DMS79 (cell line): Measurements from ENCODE around the gene EVPLL.
A peak's percentile ranks its signal among the peaks of the same experiment; 100 is the strongest.
"Not testable (repeated sequence)": the region's sequence is repeated elsewhere in the genome, so short reads cannot be mapped to it uniquely, and the experiment has no call there.

Experiments
- DNase-seq: peaks from one replicate; lab custom pipeline; 2025; lab: John Stamatoyannopoulos, UW

The EVPLL gene

DNA sequence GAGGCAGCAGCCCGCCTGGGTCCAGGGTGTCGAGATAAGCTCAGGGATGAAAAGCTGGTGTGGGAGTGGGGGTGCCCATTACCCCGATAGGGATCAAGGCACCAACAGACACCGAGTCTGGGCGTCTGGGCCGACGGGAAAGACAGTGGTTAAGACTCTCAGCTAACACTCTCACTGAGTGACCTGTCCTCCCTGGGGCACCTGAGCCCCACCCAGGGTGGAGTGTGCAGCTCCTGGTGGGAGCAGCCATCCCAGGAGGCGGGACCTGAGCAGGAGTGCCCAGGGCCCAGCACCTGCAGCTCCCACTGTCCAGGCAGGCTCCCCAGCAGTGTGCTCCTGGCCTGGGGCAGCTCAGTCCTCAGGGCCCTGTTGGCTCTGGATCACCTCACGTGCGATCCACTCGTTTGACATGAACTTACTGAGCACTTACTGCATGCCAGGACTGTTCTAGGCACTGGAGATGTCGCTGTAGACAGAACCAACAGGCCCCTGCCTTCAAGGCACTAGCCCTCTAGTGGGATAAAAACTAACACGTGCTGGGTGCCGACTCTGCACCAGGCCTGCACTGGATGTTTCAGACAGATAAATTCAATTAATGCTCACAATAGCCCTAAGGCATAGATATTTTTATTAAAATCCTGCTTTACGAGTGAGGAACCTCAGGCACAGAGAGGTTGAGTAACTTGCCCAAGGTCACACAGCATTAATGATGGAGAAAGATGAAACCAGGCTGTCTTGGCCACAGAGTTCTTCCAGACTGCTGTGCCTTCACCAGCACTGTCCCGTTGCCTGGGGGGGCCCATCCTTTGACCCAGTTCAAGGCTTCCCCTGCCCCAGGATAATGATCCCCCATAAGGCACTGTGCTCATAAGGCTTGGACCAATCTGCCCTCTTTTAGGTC, 1.9 kb downstream of the EVPLL start:
- no peak for DNase-seq

DNA sequence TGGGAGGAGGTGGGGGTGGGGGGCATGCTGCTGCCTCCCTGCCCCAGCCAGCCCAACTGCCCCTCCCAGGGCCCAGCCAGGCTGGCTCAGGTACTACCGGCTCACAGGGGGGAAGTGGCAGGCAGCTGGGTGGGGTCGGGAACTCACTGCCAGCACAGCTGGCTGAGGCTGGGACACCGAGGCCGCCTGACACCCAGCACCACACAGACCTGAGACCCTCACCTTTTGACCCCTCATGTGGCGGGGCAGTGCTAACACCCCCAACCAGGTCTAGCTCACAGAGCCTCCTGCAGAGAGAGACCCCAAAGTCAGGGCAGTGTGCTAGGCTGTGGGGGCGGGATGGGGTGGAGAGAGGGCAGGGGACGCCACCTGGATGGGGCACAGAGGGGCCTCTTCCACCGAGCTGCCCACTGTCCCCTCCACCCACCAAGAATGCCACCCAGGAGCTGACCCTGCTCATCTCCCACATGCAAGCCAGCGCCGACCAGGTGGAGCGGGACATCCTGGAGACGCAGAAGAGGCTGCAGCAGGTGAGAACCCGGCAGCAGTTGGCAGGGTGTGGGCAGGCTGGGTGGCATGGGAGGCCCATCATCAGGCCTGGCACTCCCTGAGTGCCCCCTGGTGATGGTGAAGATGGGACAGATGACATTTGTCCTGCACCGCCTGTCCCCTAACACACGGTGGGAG, 3.0 kb downstream of the EVPLL start:
- no peak for DNase-seq

DNA sequence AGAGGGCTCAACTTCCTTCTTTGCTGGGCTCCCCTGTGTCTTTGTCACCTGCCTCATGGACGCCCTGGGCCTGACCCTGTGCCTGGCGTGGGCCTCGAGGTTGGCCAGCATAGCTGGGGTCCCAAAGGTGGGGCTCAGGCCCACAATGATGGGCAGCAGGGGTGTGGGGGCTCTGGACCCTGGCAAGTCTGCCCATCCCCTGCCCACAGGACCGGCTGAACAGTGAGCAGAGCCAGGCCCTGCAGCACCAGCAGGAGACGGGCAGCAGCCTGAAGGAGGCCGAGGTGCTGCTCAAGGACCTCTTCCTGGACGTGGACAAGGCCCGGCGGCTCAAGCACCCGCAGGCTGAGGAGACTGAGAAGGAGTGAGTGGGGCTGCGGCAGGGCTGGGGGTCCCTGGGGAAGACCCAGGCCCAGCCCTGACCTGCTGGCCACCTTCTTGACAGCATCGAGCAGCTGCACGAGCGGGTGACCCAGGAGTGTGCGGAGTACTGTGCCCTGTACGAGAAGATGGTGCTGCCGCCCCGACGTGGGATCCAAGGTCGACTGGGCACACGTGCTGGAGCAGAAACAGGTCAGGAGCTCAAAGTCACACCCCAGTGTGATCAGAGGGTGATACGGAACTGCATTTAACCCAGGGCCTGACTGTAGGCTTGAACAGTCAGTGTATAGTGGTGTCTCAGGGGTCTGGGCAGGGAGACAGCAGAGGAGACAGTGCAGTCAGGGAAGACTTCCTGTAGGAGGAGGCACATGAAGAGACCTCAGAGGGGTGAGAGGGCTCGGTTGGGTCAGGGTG, 3.8 kb downstream of the EVPLL start:
- no peak for DNase-seq

DNA sequence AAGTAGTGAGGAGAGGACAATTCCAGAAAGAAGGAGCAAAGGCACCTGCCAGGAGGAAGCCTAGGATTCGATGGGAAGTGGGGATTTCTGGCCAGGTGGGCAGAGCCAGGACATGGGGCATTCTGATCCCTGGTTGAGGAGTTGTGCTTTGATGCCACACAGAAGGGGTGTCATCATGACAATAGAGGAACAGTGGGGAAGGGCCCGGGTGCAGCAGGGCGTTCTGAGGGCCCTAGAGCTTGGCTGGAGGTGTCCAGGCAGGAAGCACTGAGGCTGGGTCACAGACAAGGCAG, 4.3 kb downstream of the EVPLL start:
- no peak for DNase-seq

DNA sequence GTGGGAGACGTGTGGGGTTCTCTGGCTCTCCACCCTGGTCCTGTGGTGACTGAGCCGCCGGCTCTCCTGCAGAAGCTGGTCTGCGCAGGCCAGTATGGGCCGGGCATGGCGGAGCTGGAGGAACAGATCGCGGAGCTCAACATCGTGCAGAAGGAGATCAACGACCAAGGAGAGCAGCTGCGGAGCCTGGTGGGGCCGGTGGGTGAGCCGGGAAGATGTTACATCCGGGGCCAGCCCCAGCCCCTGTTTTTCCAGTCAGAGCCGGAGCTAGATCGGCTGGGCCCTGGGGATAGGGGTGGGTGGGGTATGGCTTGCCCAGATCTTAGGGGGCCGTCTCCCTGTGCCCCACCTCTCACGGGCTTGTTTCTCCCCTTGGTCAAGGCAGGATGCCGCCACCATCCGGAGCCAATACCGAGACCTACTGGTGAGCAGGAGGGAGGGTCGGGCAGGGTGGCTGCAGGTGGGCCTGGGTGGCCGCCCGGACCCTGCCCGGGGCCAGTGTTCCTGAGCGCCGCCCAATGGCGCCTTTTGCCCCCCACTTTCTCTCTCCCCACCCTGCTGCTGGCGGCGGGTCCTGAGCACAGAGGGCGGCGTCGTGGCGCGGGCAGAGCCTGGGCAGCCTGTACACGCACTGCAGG, 5.0 kb downstream of the EVPLL start:
- no peak for DNase-seq

DNA sequence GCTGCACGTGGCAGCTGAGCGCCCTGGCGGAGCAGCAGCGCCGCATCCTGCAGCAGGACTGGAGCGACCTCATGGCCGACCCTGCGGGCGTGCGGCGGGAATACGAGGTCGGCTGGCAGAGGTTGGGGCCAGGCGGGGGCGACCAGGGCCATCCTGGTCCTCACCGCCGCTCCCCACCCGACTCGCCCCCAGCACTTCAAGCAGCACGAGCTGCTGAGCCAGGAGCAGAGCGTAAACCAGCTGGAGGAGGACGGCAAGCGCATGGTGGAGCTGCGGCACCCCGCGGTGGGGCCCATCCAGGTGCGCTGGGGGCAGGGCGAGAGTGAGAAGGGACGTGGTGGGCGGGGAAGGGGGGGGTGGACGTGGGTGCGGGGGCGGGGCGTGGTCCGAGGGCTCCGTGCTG, 5.5 kb downstream of the EVPLL start:
- DNase-seq: not testable (repeated sequence)

DNA sequence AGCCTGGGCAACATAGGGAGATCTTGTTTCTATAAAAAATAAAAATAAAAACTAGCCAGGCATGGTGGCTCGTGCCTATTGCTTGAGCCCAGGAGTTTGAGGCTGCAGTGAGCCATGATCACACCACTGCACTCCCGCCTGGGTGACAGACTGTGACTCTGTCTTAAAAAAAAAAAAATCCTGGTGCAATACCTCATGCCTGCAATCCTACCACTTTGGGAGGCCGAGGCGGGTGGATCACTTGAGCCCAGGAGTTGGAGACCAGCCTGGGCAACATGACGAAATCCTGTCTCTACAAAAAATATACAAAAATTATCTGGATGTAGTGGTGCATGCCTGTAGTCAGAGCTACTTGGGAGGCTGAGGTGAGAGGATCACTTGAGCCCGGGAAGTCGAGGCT, 6.7 kb downstream of the EVPLL start:
- not testable (repeated sequence) for DNase-seq

DNA sequence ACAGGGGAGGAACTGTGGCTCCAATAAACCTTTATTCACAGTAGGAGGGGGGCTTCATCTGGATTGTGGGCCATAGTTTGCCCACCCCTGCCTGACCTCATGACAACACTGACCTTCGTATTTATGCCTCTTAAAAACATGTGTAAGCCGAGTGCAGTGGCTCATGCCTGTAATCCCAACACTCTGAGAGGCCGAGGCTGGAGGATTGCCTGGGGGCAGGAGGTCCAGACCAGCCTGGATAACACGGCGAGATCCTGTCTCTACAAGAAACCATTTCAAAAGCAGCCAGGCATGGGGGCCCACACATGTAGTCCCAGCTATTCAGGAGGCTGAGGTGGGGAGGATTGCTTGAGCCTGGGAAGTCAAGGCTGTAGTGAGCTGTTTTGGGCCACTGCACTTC, 10.0 kb downstream of the EVPLL start:
- DNase-seq: not testable (repeated sequence)

DNA sequence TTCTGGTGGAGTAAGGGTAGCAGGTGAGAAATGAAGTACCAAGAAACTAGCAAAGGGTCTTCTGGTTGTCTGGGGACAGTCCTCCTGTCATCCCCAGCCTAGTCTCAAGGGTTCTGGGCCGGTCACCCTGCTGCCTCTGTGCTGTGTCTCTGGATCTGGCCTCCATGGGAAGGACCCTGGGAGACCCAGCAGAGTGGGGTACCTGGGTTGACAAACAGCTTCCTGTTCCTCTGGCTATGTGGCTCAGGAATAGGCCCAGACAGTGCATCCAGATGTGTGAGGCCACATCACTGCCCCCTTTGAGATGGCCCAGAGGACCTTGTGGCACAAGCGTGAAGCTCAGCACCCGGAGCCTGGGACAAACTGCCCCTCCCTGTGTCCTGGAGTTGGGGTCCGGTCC, 10.7 kb downstream of the EVPLL start:
- not testable (repeated sequence) for DNase-seq

DNA sequence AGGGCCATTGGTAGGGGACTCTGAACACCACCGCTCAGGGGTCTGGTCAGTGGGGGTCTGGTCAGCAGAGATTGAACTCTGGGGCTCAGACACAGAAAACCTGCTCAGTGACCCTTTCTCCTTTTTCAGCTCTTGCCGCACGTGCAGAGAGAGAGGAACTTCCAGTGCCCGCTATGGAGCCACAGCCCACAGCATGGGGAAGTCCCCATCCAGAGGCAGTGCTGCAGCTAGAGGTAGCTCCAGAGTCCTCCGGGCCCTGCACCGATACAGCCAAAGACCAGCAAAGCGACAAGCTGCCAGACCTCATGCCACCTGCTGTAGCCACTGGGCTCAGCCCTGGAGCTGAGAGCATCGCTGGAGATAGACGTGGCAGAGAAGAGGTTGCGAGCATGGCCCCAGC, 11.2 kb downstream of the EVPLL start:
- DNase-seq: not testable (repeated sequence)

DNA sequence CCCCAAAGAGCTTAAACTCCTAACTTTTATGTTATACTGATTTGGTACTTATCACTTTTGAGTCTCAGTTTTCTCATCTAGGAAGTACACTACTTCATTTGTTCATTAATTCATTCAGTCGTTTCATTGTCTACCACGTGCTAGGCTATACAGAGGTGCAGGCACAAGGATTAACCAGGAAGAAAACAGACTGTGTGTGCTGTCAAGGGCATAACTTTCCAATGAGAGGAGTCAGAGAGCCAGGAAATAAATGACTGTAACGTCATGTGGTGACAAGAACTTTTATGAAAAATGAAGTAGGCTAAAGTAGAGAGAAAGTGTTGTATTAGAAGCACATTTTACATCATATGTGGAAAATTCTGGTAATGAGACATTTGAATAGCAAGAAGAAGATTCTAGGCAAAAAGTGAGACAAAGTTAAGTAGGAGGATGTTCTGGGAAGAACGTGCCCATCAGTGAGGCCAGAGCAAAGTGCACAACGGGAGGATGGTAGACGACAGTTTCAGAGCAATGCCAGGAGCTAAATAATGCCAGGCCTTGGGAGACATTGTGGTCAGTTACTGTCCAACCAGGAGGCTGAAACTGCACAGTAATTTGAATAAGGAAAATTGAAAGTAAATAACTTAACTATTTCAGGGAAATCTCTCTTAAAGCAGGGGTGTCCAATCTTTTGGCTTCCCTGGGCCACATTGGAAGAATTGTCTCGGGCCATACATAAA, 24.5 kb downstream of the EVPLL start:
- not testable (repeated sequence) for DNase-seq

DNA sequence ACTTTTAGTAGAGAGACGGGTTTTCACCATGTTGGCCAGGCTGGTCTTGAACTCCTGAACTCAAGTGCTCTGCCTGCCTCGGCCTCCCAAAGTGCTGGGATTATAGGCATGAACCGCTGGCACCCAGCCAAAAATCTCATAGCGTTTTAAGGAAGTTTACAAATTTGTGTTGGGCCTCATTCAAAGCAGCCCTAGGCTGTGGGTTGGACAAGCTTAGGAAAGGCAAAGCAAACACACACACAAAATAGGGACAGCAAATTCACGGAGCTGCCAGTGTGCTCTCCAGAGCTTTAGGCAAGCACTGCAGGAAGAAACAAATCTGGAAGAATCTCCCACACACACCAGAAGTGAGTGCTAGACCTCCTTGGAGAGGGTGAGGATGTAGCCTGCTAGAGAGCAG, 25.6 kb downstream of the EVPLL start:
- DNase-seq: not testable (repeated sequence)

DNA sequence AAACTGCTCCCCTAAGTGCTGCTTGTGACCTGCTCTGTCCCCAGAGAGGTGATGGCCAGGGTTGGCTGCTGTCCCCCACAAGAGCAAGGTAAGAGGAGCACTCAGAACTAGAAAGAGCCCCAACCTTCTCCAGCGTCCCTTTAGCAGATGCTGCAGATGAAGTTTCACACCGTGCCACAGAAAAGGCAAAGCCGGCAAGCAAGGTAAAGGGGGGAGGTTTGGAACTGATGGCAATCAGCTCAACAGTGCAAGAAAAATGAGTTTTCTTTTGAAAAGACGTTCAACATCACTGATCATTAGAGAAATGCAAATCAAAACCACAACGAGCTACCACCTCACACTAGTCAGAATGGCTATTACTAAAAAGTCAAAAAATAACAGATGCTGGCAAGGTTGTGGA, 26.0 kb downstream of the EVPLL start:
- DNase-seq: not testable (repeated sequence)

DNA sequence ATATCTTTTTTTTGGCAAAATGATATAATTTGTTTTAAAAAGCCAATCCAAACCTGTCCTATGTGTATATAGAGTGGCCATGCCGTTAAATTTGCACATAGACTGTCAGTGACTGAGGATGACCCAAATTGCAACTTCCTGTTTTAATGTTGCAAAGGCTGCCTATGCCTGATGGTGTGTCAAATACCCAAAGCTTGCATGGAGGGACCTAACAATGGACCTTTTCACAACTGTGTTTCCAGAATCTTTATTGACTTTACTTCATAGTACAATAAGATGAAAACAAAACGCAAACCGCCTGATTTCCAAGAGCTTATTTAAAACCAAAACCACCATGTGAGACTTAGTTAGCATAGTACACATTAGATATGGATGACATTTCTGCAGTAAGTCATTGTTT, 31.3 kb downstream of the EVPLL start:
- DNase-seq: not testable (repeated sequence)

DNA sequence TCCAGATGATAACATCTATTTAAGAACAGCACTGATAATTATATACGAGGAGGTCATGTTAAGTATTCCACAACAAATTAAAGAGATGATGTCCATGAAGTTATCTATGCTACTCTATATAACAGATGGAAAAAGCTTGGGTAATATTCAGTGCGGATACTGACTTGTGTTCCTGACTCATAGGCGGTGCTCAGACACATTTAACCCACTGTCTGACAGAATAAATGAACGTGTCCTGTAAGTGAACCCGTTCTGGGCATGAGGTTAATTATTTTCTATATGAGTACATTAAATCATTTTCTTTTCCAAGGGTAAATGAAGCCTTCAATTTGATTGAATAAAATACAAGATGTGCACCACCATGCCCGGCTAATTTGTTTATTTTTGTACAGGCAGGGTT, 31.7 kb downstream of the EVPLL start:
- not testable (repeated sequence) for DNase-seq

DNA sequence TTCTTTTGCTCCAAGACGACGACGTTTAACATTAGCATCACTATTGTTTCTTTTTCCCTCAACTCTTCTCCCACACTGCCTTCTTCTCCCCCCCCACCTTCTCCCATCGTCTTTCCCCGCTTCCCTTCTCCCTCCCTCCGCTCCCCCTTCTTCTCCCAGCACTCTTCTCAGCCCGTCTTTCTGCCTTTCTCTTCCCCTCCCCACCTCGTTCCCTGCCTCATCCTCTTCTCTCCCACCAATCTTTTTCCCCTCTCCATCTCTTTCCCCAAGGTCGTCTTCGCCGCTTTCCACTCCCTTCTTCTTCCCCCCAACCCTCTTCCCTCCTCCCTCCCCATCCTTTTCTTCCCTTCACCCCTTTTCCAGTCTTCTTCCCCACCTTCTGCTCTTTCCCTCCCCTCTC, 33.2 kb downstream of the EVPLL start:
- DNase-seq: not testable (repeated sequence)

DNA sequence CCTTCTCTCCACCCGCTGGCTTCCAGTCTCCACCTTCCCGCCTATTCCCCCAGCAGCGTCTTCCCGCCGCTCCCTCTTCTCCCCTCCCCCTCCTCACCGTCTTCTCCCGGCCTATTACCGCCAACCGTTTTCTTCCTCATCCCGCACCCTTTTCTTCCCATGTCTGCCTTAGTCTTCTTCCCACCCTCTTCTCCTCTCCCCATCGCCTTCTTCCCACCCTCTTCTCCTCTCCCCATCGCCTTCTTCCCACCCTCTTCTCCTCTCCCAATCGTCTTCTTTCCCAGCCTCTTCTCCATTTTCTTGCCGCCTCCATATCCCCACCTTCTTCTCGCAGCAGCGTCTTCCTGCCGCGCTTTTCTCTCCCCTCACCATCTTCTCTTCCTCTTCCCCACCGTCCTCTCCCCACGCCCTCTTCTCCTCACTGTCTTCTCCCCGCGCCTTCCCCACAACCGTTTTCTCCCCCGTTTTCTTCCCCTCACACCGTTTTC, 33.8 kb downstream of the EVPLL start:
- peak; percentile 4 for DNase-seq

DNA sequence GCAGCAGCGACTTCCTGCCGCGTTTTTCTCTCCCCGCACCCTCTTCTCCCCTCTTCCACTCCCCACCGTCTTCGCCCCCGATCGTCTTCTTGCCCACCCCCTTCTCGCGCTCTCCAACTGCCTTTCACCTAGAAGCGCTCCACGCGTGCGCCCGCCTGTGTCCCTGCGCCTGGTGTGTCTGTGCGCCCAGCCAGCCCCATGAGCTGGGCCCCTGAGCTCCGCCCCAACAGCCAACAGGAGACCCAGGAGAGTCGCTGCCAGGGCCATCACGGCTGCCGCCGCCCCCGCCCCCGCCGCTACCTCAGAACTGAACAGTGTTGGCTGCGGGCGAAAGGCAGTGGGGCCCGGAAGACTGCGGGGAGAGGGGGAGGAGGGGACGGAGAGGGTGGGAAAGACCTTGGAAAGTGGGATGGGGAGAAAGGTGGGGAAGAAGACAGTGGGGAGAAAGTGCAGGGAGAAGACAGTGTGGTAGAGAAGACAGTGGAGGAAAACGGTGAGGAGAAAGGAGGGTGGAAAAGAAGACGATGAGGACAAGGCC, 34.5 kb downstream of the EVPLL start:
- not testable (repeated sequence) for DNase-seq

DNA sequence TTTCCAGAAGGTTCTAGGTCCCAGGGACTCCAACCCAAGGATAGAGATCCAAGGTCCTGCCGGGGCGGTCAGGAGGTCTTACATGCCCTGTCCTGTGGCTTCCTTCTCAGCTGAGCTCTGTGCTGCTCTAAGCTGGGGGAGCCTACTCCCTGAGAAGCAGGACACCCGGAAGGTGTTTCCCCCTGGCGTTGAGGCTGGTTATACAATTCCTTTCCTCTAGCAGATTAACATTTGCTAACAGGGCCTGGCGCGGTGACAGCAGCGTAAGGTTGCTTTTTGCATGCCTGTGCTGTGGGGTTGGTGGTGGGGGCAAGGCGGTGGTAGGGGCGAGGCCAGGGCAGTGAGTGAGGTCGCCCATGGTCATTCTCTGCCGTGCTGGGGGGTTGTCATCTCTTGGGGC, 43.9 kb downstream of the EVPLL start:
- not testable (repeated sequence) for DNase-seq

DNA sequence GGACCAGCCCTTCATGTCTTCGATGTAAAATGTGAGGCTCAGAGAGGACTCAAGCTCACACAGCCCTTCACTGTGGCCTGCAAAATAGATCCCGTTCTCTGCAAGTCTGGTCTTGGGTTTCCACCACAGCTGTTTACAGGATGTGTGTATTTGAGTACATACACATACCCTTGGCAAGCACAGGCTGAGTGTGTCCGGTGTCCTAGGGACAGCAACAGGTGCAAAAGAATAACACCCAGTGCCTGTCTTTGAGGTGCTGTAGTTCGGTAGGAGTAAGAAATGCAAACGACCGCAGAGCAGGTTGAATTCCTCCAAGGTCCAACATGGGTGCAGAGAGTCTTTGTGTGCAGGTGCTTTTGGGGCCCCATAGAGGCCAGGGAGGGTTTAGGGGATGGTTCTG, 44.9 kb downstream of the EVPLL start:
- not testable (repeated sequence) for DNase-seq

DNA sequence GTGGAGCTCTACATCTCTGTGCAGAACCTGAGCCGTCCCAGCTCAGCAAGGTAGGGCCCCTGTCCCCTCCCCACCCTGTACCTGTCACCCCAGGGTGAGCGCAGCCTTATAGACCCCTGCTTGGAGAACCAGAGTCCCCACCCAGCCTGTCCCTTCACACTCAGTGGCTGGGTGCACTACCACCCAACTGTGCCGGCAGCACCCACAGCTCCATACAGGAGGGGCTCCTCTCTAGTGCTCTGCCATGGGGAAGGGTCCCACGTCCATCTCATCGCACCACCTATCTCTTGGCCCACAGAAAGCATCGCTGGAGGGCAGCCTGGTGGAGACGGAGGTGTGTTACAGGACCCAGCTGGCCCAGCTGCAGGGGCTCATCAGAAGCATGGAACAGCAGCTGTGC, 45.4 kb downstream of the EVPLL start:
- DNase-seq: not testable (repeated sequence)
